ENCODE results near the gene PLCB3.

Gene PLCB3

GRCh38 chr11:64251016-64251752 is at the start of gene PLCB3:
Gene PLCB3 (plus strand): TSS chr11:64251530. CDS start chr11:64251650, 120 bp downstream.
- DNase-seq: peak; percentile 70

GRCh38 chr11:64201543-64201942 is 49.8 kb upstream of the PLCB3 start:
- DNase-seq: no peak

GRCh38 chr11:64202992-64203391 is 48.3 kb upstream of the PLCB3 start:
- DNase-seq: no peak

- no peak for DNase-seq
Measured at GRCh38 chr11:64203421-64204079, 47.8 kb upstream of the PLCB3 start.

GRCh38 chr11:64204080-64204440 is 47.3 kb upstream of the PLCB3 start:
- DNase-seq: no peak

- peak; percentile 91 for DNase-seq
Measured at GRCh38 chr11:64204464-64204989, 46.8 kb upstream of the PLCB3 start.

GRCh38 chr11:64206457-64207255 is 44.7 kb upstream of the PLCB3 start, which contains the start of gene FERMT3:
Gene FERMT3 (plus strand): TSS chr11:64206721. CDS start chr11:64207365, 644 bp downstream.
- DNase-seq: peak; percentile 76

- peak; percentile 80 for DNase-seq
Measured at GRCh38 chr11:64207256-64208085, 43.9 kb upstream of the PLCB3 start.

GRCh38 chr11:64208086-64208795 is 43.1 kb upstream of the PLCB3 start:
- DNase-seq: no peak

GRCh38 chr11:64208796-64209562 is 42.4 kb upstream of the PLCB3 start:
- no peak for DNase-seq

- DNase-seq: no peak
Measured at GRCh38 chr11:64209563-64209843, 41.8 kb upstream of the PLCB3 start.

GRCh38 chr11:64210301-64211020 is 40.9 kb upstream of the PLCB3 start:
- no peak for DNase-seq

GRCh38 chr11:64211181-64211872 is 40.0 kb upstream of the PLCB3 start:
- no peak for DNase-seq

- no peak for DNase-seq
Measured at GRCh38 chr11:64216879-64217278, 34.5 kb upstream of the PLCB3 start.

- DNase-seq: no peak
Measured at GRCh38 chr11:64218628-64219353, 32.5 kb upstream of the PLCB3 start.

- DNase-seq: no peak
Measured at GRCh38 chr11:64219354-64219684, 32.0 kb upstream of the PLCB3 start.

- DNase-seq: no peak
Measured at GRCh38 chr11:64219755-64220154, 31.6 kb upstream of the PLCB3 start.

- no peak for DNase-seq
Measured at GRCh38 chr11:64220271-64220670, 31.1 kb upstream of the PLCB3 start.

GRCh38 chr11:64220798-64221197 is 30.5 kb upstream of the PLCB3 start:
- DNase-seq: no peak

Measured in CD4-positive, alpha-beta T cell treated with Interleukin-17A for 1 hour (primary cell).